ENCODE measurements around the gene PMEPA1. TPM values are rescaled to one million over a fixed set of nuclear protein-coding genes. Genes with fewer than 3 reads are reported as not detected.

Gene PMEPA1
- total RNA-seq, 4 donors from 2014 or later, result 3.3 to 5.5 (median 4.6) TPM

DNA sequence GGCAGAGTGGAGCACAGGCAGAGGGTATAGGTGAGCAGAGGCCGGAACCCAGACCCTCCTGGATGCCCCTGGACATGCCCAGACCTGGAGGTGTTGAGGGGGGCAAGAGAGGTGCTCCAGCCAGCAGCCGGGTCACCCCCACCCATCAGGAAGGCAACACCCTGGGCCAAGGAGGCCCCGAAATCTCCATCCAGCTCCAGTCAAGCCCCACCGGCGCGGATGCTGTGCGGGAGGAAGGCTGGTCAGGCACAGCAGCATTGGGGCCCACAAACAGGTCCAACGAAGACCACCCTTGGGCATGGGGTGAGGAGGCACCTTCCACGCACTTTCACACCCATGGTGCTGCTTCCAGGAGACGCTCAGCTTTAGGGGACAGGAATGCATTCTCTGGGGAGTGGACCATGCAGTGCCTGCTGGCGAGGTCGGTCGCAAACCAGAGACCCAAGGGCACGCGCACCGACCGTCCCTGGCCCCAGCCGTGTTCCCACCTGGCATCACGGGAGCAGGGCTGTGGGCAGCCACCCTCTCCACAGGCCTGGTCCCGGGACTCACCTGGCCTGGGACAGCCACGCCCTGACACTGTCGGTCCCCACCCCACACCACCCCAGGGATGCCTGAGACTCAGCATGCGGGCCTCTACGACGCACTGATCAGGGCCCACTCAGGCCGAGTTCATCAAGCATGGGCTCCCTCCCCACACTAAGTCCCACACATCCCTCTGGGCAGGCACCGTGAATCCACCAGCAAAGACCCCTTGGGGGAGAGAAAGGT is 45.9 kb downstream of the PMEPA1 start:
- TF ChIP-seq CTCF (IDR thresholded peaks at IDR 0.05) (no peak), POLR2A (IDR thresholded peaks at IDR 0.05) (no peak)
- Histone ChIP-seq H3K27me3 (no peaks in the 10 kb centered on the region), H3K9me3 (no peaks in the 10 kb centered on the region), H3K27ac (no peak overlapping the region), H3K4me3 (no peak overlapping the region), H3K36me3 (no peaks in the 10 kb centered on the region), H3K4me1 (peaks cover 0 to 13% (median 0%) of the 10 kb centered on the region in 4 donors)
- peak in 2 of 3 donors; percentile 39 to 43 for DNase-seq

GRCh38 chr20:57663241-57663640 is 46.6 kb downstream of the PMEPA1 start:
- TF ChIP-seq CTCF (IDR thresholded peaks at IDR 0.05), result no peak
- TF ChIP-seq POLR2A (IDR thresholded peaks at IDR 0.05), result no peak
- Histone ChIP-seq H3K4me1 (peaks cover 0 to 9% (median under 1%) of the 10 kb centered on the region in 4 donors), H3K4me3 (no peak overlapping the region), H3K9me3 (no peaks in the 10 kb centered on the region), H3K36me3 (no peaks in the 10 kb centered on the region), H3K27me3 (no peaks in the 10 kb centered on the region), H3K27ac (no peak overlapping the region)
- peak in 2 of 3 donors; percentile 39 to 44 for DNase-seq

DNA sequence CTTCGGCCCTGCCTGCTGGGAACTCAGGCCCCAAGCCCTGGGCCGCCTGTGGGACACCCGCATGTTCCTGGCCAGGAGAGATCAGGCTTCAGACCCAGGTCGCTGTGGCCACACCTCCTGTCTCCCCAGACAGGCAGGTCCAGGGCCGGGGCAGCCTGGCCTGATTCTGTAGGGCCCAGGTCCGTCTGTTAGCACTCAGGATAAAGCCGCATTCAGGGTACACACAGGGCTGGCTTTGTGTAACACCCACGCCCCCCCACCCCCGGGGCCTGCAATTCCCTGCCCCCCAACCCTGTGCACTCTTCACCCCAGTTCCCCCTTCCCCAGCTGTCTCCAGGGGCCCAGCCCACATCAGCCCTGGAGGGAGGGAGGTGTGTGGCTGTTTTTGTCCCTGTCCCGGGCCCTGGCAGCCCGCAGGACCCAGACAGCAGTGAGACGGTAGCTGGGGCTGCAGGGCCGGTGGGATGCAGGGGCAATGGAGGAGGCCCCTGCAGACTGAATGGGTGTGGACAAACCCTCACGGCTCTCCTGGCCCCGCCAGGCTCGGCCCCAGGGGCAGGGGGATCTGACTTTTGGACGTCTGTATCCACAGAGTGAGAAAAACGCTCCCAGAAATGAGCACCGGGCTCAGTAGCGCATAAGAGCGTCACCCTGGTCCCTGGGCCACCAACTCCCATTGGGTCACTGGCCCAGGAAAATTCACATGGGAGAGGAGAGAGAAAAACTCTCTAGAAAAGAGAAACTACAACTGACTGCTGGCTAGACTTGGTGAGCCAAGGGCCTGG is 47.2 kb downstream of the PMEPA1 start:
- TF ChIP-seq POLR2A (IDR thresholded peaks at IDR 0.05) (no peak), CTCF (IDR thresholded peaks at IDR 0.05) (no peak)
- Histone ChIP-seq H3K27me3 (no peaks in the 10 kb centered on the region), H3K9me3 (no peaks in the 10 kb centered on the region), H3K4me1 (peaks cover 0 to 12% (median 4%) of the 10 kb centered on the region in 4 donors), H3K4me3 (no peak overlapping the region), H3K36me3 (no peaks in the 10 kb centered on the region), H3K27ac (no peak overlapping the region)
- DNase-seq, result peak in 2 of 3 donors; percentile 37 to 45

GRCh38 chr20:57661746-57662455 is 47.9 kb downstream of the PMEPA1 start:
- peak in 2 of 3 donors; percentile 27 to 34 for DNase-seq

More at GRCh38 chr20:57661746-57662455, 47.9 kb downstream of the PMEPA1 start:
- H3K36me3 ChIP-seq, result peaks cover 0 to 2% (median 0%) of the 10 kb centered on the region in 3 donors
- no peaks in the 10 kb centered on the region for H3K27me3 ChIP-seq
- no peak overlapping the region for H3K4me3 ChIP-seq
- TF ChIP-seq CTCF (IDR thresholded peaks at IDR 0.05) (no peak), POLR2A (IDR thresholded peaks at IDR 0.05) (no peak)
- peaks cover 0 to 17% (median 4%) of the 10 kb centered on the region in 4 donors for H3K4me1 ChIP-seq
- H3K27ac ChIP-seq, result no peak overlapping the region
- no peaks in the 10 kb centered on the region for H3K9me3 ChIP-seq

Data from Peyer's patch (tissue), 4 donors.